Esophagus muscularis mucosa (tissue), 4 donors: Measurements from ENCODE around the gene ANOS1.

Experiments
- CTCF ChIP-seq, 3 experiments: fragments of 200-600 bp in 2 of 3; fragments of 450-650 bp in 1 of 3; sonication (generic) in 2 of 3; IDR thresholded peaks; one replicate each; pipeline ENCODE4 v1.5.1; 2017 to 2019; ENCODE audit warnings: antibody characterized with exemption in 3 of 3, mild to moderate bottlenecking in 2 of 3, moderate library complexity in 1 of 3
- EP300 ChIP-seq: sonication (generic); formaldehyde crosslinking; IDR thresholded peaks from one replicate; pipeline ENCODE4 v1.6.1; 2017; ENCODE audit warnings: antibody characterized with exemption
- POLR2A ChIP-seq: fragments of 450-650 bp; IDR thresholded peaks from one replicate; pipeline ENCODE4 v1.6.1; 2017; ENCODE audit warnings: antibody characterized with exemption, moderate library complexity, mild to moderate bottlenecking, low read depth

- TF ChIP-seq POLR2A: no peak
- TF ChIP-seq CTCF (IDR thresholded peaks at IDR 0.05): no peak
- no peak for TF ChIP-seq EP300
These were observed 227.5 kb downstream of the ANOS1 start for GRCh38 chrX:8504451-8504850.
